Measurements from ENCODE around the gene TRIM7.
"Not testable (repeated sequence)": the region's sequence is repeated elsewhere in the genome, so short reads cannot be mapped to it uniquely, and the experiment has no call there.

- not testable (repeated sequence) for TF ChIP-seq EZH2phosphoT487 (IDR thresholded peaks at IDR 0.05; ENCODE audit: borderline replicate concordance, low read length); CTCF (IDR thresholded peaks at IDR 0.05; ENCODE audit: low read depth, low read length, poor library complexity, severe bottlenecking)
Observed at GRCh38 chr5:181209006-181209405, 4.0 kb upstream of the TRIM7 start.
